ENCODE results near the gene NTRK1.

Gene NTRK1

GRCh38 chr1:156904187-156904959 lies 43.7 kb downstream of the NTRK1 start:
- no peak overlapping the region for H3K9ac ChIP-seq (ENCODE audit: low read depth, low read length)
- H3K27me3 ChIP-seq (ENCODE audit: insufficient read depth, low read length): no peaks in the 10 kb centered on the region; the same call in none of the 2 replicates
- no peaks in the 10 kb centered on the region for H3K9me3 ChIP-seq (ENCODE audit: insufficient read depth, low read depth, low read length)
- no peak overlapping the region for H3K27ac ChIP-seq (ENCODE audit: low read length)
- H3K4me3 ChIP-seq (ENCODE audit: low read length): no peak overlapping the region
- no peaks in the 10 kb centered on the region for H3K36me3 ChIP-seq (ENCODE audit: insufficient read depth, low read depth, low read length)
- H3K4me1 ChIP-seq (ENCODE audit: insufficient read depth, low read length): no peaks in the 10 kb centered on the region

GRCh38 chr1:156905176-156905575 lies 44.5 kb downstream of the NTRK1 start:
- Histone ChIP-seq H3K4me3 (ENCODE audit: low read length) (no peak overlapping the region), H3K4me1 (ENCODE audit: insufficient read depth, low read length) (no peaks in the 10 kb centered on the region), H3K36me3 (ENCODE audit: insufficient read depth, low read depth, low read length) (no peaks in the 10 kb centered on the region), H3K27ac (ENCODE audit: low read length) (no peak overlapping the region), H3K9me3 (ENCODE audit: insufficient read depth, low read depth, low read length) (no peaks in the 10 kb centered on the region), H3K9ac (ENCODE audit: low read depth, low read length) (no peak overlapping the region), H3K27me3 (ENCODE audit: insufficient read depth, low read length) (no peaks in the 10 kb centered on the region; the same call in 1 of the 2 replicates)

- H3K27me3 ChIP-seq (ENCODE audit: insufficient read depth, low read length): peaks cover 3% of the 10 kb centered on the region; the same call in 1 of the 2 replicates
- H3K27ac ChIP-seq (ENCODE audit: low read length): no peak overlapping the region
- no peaks in the 10 kb centered on the region for H3K36me3 ChIP-seq (ENCODE audit: insufficient read depth, low read depth, low read length)
- H3K4me3 ChIP-seq (ENCODE audit: low read length): no peak overlapping the region
- H3K4me1 ChIP-seq (ENCODE audit: insufficient read depth, low read length): no peaks in the 10 kb centered on the region
- no peak overlapping the region for H3K9ac ChIP-seq (ENCODE audit: low read depth, low read length)
- H3K9me3 ChIP-seq (ENCODE audit: insufficient read depth, low read depth, low read length): no peaks in the 10 kb centered on the region
These were observed 45.0 kb downstream of the NTRK1 start for GRCh38 chr1:156905651-156906050.

GRCh38 chr1:156906206-156906906 lies 45.7 kb downstream of the NTRK1 start:
- Histone ChIP-seq H3K4me1 (ENCODE audit: insufficient read depth, low read length) (no peaks in the 10 kb centered on the region), H3K9ac (ENCODE audit: low read depth, low read length) (no peak overlapping the region), H3K27me3 (ENCODE audit: insufficient read depth, low read length) (peaks cover 6% of the 10 kb centered on the region; the same call in 1 of the 2 replicates), H3K36me3 (ENCODE audit: insufficient read depth, low read depth, low read length) (no peaks in the 10 kb centered on the region), H3K9me3 (ENCODE audit: insufficient read depth, low read depth, low read length) (no peaks in the 10 kb centered on the region), H3K27ac (ENCODE audit: low read length) (no peak overlapping the region), H3K4me3 (ENCODE audit: low read length) (no peak overlapping the region)

GRCh38 chr1:156908541-156908940 lies 47.9 kb downstream of the NTRK1 start:
- Histone ChIP-seq H3K4me3 (ENCODE audit: low read length) (no peak overlapping the region), H3K27ac (ENCODE audit: low read length) (no peak overlapping the region), H3K4me1 (ENCODE audit: insufficient read depth, low read length) (no peaks in the 10 kb centered on the region), H3K9ac (ENCODE audit: low read depth, low read length) (no peak overlapping the region), H3K36me3 (ENCODE audit: insufficient read depth, low read depth, low read length) (no peaks in the 10 kb centered on the region), H3K9me3 (ENCODE audit: insufficient read depth, low read depth, low read length) (no peaks in the 10 kb centered on the region), H3K27me3 (ENCODE audit: insufficient read depth, low read length) (peaks cover 18% of the 10 kb centered on the region; the same call in 1 of the 2 replicates)

- no peak overlapping the region for H3K27ac ChIP-seq (ENCODE audit: low read length)
- peaks cover 18% of the 10 kb centered on the region; the same call in 1 of the 2 replicates for H3K27me3 ChIP-seq (ENCODE audit: insufficient read depth, low read length)
- no peaks in the 10 kb centered on the region for H3K4me1 ChIP-seq (ENCODE audit: insufficient read depth, low read length)
These were observed 48.3 kb downstream of the NTRK1 start for GRCh38 chr1:156908955-156909354.

GRCh38 chr1:156909671-156910070 lies 49.0 kb downstream of the NTRK1 start:
- H3K27ac ChIP-seq (ENCODE audit: low read length): no peak overlapping the region
- no peaks in the 10 kb centered on the region for H3K4me1 ChIP-seq (ENCODE audit: insufficient read depth, low read length)
- H3K27me3 ChIP-seq (ENCODE audit: insufficient read depth, low read length): peaks cover 18% of the 10 kb centered on the region; the same call in 1 of the 2 replicates
- H3K4me3 ChIP-seq (ENCODE audit: low read length): no peak overlapping the region
- H3K9ac ChIP-seq (ENCODE audit: low read depth, low read length): no peak overlapping the region
- H3K9me3 ChIP-seq (ENCODE audit: insufficient read depth, low read depth, low read length): no peaks in the 10 kb centered on the region
- no peaks in the 10 kb centered on the region for H3K36me3 ChIP-seq (ENCODE audit: insufficient read depth, low read depth, low read length)

More at GRCh38 chr1:156908955-156909354, 48.3 kb downstream of the NTRK1 start:
- Histone ChIP-seq H3K4me3 (ENCODE audit: low read length) (no peak overlapping the region), H3K36me3 (ENCODE audit: insufficient read depth, low read depth, low read length) (no peaks in the 10 kb centered on the region), H3K9me3 (ENCODE audit: insufficient read depth, low read depth, low read length) (no peaks in the 10 kb centered on the region), H3K9ac (ENCODE audit: low read depth, low read length) (no peak overlapping the region)

GRCh38 chr1:156910309-156910782 lies 49.7 kb downstream of the NTRK1 start:
- Histone ChIP-seq H3K9ac (ENCODE audit: low read depth, low read length) (no peak overlapping the region), H3K27ac (ENCODE audit: low read length) (no peak overlapping the region), H3K4me3 (ENCODE audit: low read length) (peak overlapping the region; percentile 58; the same call in 1 of the 2 replicates), H3K27me3 (ENCODE audit: insufficient read depth, low read length) (peaks cover 18% of the 10 kb centered on the region; the same call in 1 of the 2 replicates), H3K4me1 (ENCODE audit: insufficient read depth, low read length) (no peaks in the 10 kb centered on the region), H3K9me3 (ENCODE audit: insufficient read depth, low read depth, low read length) (no peaks in the 10 kb centered on the region), H3K36me3 (ENCODE audit: insufficient read depth, low read depth, low read length) (no peaks in the 10 kb centered on the region)

GRCh38 chr1:156911577-156912298 lies 51.1 kb downstream of the NTRK1 start:
- no peaks in the 10 kb centered on the region for H3K36me3 ChIP-seq (ENCODE audit: insufficient read depth, low read depth, low read length)
- no peak overlapping the region for H3K27ac ChIP-seq (ENCODE audit: low read length)
- H3K27me3 ChIP-seq (ENCODE audit: insufficient read depth, low read length): peaks cover 23% of the 10 kb centered on the region; the same call in 1 of the 2 replicates
- H3K4me3 ChIP-seq (ENCODE audit: low read length): no peak overlapping the region
- H3K9ac ChIP-seq (ENCODE audit: low read depth, low read length): no peak overlapping the region
- no peaks in the 10 kb centered on the region for H3K9me3 ChIP-seq (ENCODE audit: insufficient read depth, low read depth, low read length)
- H3K4me1 ChIP-seq (ENCODE audit: insufficient read depth, low read length): no peaks in the 10 kb centered on the region

- Histone ChIP-seq H3K9ac (ENCODE audit: low read depth, low read length) (no peak overlapping the region), H3K9me3 (ENCODE audit: insufficient read depth, low read depth, low read length) (no peaks in the 10 kb centered on the region), H3K4me3 (ENCODE audit: low read length) (no peak overlapping the region), H3K36me3 (ENCODE audit: insufficient read depth, low read depth, low read length) (no peaks in the 10 kb centered on the region), H3K27ac (ENCODE audit: low read length) (no peak overlapping the region), H3K27me3 (ENCODE audit: insufficient read depth, low read length) (peaks cover 27% of the 10 kb centered on the region), H3K4me1 (ENCODE audit: insufficient read depth, low read length) (no peaks in the 10 kb centered on the region)
These were observed 51.6 kb downstream of the NTRK1 start for GRCh38 chr1:156912310-156912709.
